Measurements from ENCODE around the gene FGF14. TPM values are rescaled to one million over a fixed set of nuclear protein-coding genes. Genes with fewer than 3 reads are reported as not detected.

Gene FGF14
- total RNA-seq, 1 donor from 2014 or later = not detected

DNA sequence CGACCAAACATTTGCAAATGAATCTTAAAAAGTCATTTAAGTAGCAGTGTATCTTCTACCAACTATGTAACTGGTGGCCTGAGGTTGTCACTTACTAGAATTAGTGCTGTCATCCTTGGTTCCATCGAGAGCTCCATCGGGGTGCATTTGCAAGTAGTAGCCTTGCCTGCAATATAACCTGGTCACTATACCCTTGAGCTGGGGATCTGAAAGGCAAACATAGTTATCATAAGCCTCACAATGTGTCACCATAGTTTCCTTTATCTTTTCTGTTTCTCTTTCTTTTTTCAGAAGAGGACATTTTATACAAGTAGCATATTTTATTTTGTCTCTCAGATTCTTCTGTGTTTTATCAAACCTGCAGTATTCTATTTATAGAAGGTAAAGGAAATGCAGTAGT, 526.8 kb downstream of the FGF14 start:
- H3K36me3 ChIP-seq (ENCODE audit: control insufficient read depth, insufficient read depth, low read length) = no peaks in the 10 kb centered on the region
- H3K27me3 ChIP-seq (ENCODE audit: control insufficient read depth, insufficient read depth, low read length) = no peaks in the 10 kb centered on the region
- DNase-seq (ENCODE audit: low read depth) (no peak), FAIRE-seq (no peak)
- H3K4me3 ChIP-seq (ENCODE audit: low read depth, low read length) = no peak overlapping the region
- TF ChIP-seq, protein P1, sequence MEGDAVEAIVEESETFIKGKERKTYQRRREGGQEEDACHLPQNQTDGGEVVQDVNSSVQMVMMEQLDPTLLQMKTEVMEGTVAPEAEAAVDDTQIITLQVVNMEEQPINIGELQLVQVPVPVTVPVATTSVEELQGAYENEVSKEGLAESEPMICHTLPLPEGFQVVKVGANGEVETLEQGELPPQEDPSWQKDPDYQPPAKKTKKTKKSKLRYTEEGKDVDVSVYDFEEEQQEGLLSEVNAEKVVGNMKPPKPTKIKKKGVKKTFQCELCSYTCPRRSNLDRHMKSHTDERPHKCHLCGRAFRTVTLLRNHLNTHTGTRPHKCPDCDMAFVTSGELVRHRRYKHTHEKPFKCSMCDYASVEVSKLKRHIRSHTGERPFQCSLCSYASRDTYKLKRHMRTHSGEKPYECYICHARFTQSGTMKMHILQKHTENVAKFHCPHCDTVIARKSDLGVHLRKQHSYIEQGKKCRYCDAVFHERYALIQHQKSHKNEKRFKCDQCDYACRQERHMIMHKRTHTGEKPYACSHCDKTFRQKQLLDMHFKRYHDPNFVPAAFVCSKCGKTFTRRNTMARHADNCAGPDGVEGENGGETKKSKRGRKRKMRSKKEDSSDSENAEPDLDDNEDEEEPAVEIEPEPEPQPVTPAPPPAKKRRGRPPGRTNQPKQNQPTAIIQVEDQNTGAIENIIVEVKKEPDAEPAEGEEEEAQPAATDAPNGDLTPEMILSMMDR (IDR thresholded peaks at IDR 0.05; ENCODE audit: insufficient read depth, low read length, severe bottlenecking) = no peak

GRCh38 chr13:101869553-101869952, 532.3 kb downstream of the FGF14 start:
- DNase-seq (ENCODE audit: low read depth) = no peak
- Histone ChIP-seq H3K36me3 (ENCODE audit: control insufficient read depth, insufficient read depth, low read length) (no peaks in the 10 kb centered on the region), H3K4me3 (ENCODE audit: low read depth, low read length) (no peak overlapping the region), H3K27me3 (ENCODE audit: control insufficient read depth, insufficient read depth, low read length) (no peaks in the 10 kb centered on the region)
- FAIRE-seq = no peak
- TF ChIP-seq, protein P1 (IDR thresholded peaks at IDR 0.05; ENCODE audit: insufficient read depth, low read length, severe bottlenecking) = no peak

DNA sequence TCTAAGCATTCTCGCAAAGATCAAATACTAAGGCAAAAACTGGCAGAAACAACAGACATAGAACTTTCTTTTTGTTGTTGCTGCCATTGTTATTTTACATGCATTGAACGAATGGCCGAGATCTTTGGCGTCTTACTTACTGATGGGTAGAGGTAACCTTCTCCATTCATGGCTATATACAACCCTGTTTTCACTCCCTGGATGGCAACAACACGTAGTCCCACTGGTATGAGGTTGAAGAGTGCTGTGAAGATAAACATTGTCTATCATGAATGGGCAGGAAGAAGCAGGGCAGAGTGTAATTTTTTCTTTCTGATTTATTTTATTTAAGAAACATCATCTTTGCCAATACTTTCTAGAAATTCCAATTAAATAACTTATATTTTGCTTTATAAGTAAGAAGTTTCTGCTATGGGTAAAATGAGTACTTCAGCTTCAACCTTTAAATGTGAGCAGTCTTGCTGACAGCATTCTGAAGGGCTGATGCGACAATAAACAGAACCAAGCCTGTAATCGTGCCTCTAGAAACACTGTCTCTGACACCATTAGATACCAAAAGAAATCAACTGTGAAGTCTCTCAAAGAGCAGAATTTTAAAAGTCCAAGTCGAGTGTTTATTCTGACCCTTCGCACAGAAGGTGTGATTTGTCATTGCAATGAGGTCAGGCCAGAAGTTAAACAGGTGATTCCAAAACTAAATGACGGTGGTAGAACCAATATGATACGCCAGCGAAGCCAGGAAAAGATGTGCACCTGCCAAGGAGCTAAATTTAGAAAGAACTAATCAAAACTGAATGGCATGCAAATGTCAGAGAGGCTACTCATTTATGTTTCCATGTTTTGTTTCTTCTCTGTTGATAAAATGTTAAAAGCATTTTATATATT, 533.0 kb downstream of the FGF14 start:
- TF ChIP-seq, protein P1 (IDR thresholded peaks at IDR 0.05; ENCODE audit: insufficient read depth, low read length, severe bottlenecking) = no peak
- no peaks in the 10 kb centered on the region for H3K27me3 ChIP-seq (ENCODE audit: control insufficient read depth, insufficient read depth, low read length)
- FAIRE-seq (no peak), DNase-seq (ENCODE audit: low read depth) (no peak)
- no peaks in the 10 kb centered on the region for H3K36me3 ChIP-seq (ENCODE audit: control insufficient read depth, insufficient read depth, low read length)
- no peak overlapping the region for H3K4me3 ChIP-seq (ENCODE audit: low read depth, low read length)

GRCh38 chr13:101866889-101867581, 534.8 kb downstream of the FGF14 start:
- FAIRE-seq (no peak), DNase-seq (ENCODE audit: low read depth) (no peak)
- TF ChIP-seq, protein P1 (IDR thresholded peaks at IDR 0.05; ENCODE audit: insufficient read depth, low read length, severe bottlenecking) = no peak
- no peak overlapping the region for H3K4me3 ChIP-seq (ENCODE audit: low read depth, low read length)
- H3K27me3 ChIP-seq (ENCODE audit: control insufficient read depth, insufficient read depth, low read length) = no peaks in the 10 kb centered on the region
- H3K36me3 ChIP-seq (ENCODE audit: control insufficient read depth, insufficient read depth, low read length) = no peaks in the 10 kb centered on the region

- DNase-seq (ENCODE audit: low read depth) (no peak), FAIRE-seq (no peak)
- Histone ChIP-seq H3K4me3 (ENCODE audit: low read depth, low read length) (no peak overlapping the region), H3K27me3 (ENCODE audit: control insufficient read depth, insufficient read depth, low read length) (no peaks in the 10 kb centered on the region), H3K36me3 (ENCODE audit: control insufficient read depth, insufficient read depth, low read length) (no peaks in the 10 kb centered on the region)
- TF ChIP-seq, protein P1 (IDR thresholded peaks at IDR 0.05; ENCODE audit: insufficient read depth, low read length, severe bottlenecking) = no peak
These were observed 543.0 kb downstream of the FGF14 start for GRCh38 chr13:101858860-101859259.

Data from bronchial epithelial cell (primary cell).